K562 (cell line): ENCODE measurements around the gene ALDH7A1. TPM values are rescaled to one million over a fixed set of nuclear protein-coding genes. Genes with fewer than 3 reads are reported as not detected.

Experiments
- AFF1 ChIP-seq, 2 experiments: fragments of 450-650 bp; IDR thresholded peaks; 2 replicates each; pipeline ENCODE4 v1.6.1; 2018; ENCODE audit warnings: mild to moderate bottlenecking in 2 of 2, low read depth in 1 of 2; ENCODE audit not compliant: partially characterized antibody in 2 of 2
- ARID4B ChIP-seq: sonication (generic); formaldehyde crosslinking; IDR thresholded peaks from 2 replicates; pipeline ENCODE4 v1.8.0; 2022; ENCODE audit warnings: mild to moderate bottlenecking, missing genetic modification reagents
- DACH1 ChIP-seq: fragments of 450-650 bp; IDR thresholded peaks from 2 replicates; pipeline ENCODE4 v1.6.1; 2018; ENCODE audit not compliant: partially characterized antibody
- ELK1 ChIP-seq: sonication (generic); formaldehyde crosslinking; IDR thresholded peaks from 2 replicates; pipeline ENCODE4 v1.8.1; 2022; ENCODE audit warnings: missing genetic modification reagents
- HIVEP1 ChIP-seq: fragments of 250-450 bp; sonication (Bioruptor Pico); IDR thresholded peaks from 2 replicates; pipeline ENCODE4 v1.4.0; 2020; ENCODE audit warnings: mild to moderate bottlenecking
- ILK ChIP-seq: fragments of 450-650 bp; IDR thresholded peaks from 2 replicates; pipeline ENCODE4 v1.6.1; 2016; ENCODE audit warnings: missing genetic modification characterization, low read depth, mild to moderate bottlenecking, missing compliant biosample characterization, moderate library complexity, borderline replicate concordance
- KDM4B ChIP-seq, 2 experiments: fragments of 450-650 bp in 1 of 2; sonication (generic) in 1 of 2; IDR thresholded peaks; 2 replicates each; pipeline ENCODE4 v1.6.1; 2016 to 2017; ENCODE audit warnings: borderline replicate concordance in 2 of 2, antibody characterized with exemption in 1 of 2, low read depth in 1 of 2, mild to moderate bottlenecking in 1 of 2
- KLF16 ChIP-seq: IDR thresholded peaks from 2 replicates; pipeline ENCODE4 v1.6.1; 2016; ENCODE audit warnings: antibody characterized with exemption
- PRMT5 ChIP-seq: sonication (generic); formaldehyde crosslinking; IDR thresholded peaks from 2 replicates; pipeline ENCODE4 v1.5.0; 2020; ENCODE audit warnings: missing genetic modification reagents
- RHOXF2B ChIP-seq: fragments of 250-450 bp; sonication (Bioruptor Pico); conservative IDR thresholded peaks from 2 replicates; pipeline ENCODE4 v1.5.1; 2021
- SOX6 ChIP-seq: fragments of 450-650 bp; IDR thresholded peaks from 2 replicates; pipeline ENCODE4 v1.6.1; 2014; ENCODE audit warnings: mild to moderate bottlenecking
- TCF3 ChIP-seq: sonication (generic); formaldehyde crosslinking; IDR thresholded peaks from 2 replicates; pipeline ENCODE4 v1.4.0; 2020; ENCODE audit warnings: mild to moderate bottlenecking, missing genetic modification reagents
- TEAD4 ChIP-seq, 2 experiments: sonication (generic) in 1 of 2; formaldehyde crosslinking in 1 of 2; IDR thresholded peaks; 2 replicates each; pipeline versions ENCODE4 v1.6.1 to v1.8.0; 2012 to 2022; ENCODE audit warnings: borderline replicate concordance in 1 of 2, inconsistent platforms in 1 of 2, low read length in 1 of 2, mild to moderate bottlenecking in 1 of 2, missing genetic modification reagents in 1 of 2
- ZBTB17 ChIP-seq: fragments of 450-650 bp; formaldehyde crosslinking; IDR thresholded peaks from 2 replicates; pipeline ENCODE4 v1.4.0; 2020; ENCODE audit warnings: mild to moderate bottlenecking
- ZFP36 ChIP-seq: fragments of 150-350 bp; IDR thresholded peaks from 2 replicates; pipeline ENCODE4 v1.6.1; 2018; ENCODE audit warnings: low read length, low read depth; ENCODE audit not compliant: partially characterized antibody
- ZNF121 ChIP-seq: sonication (generic); formaldehyde crosslinking; conservative IDR thresholded peaks from 2 replicates; pipeline ENCODE4 v1.8.0; 2022; ENCODE audit warnings: missing genetic modification reagents
- ZNF561 ChIP-seq: fragments of 450-650 bp; formaldehyde crosslinking; conservative IDR thresholded peaks from 2 replicates; pipeline ENCODE4 v1.4.0; 2020; ENCODE audit warnings: mild to moderate bottlenecking, moderate library complexity
- ZNF586 ChIP-seq: fragments of 450-650 bp; formaldehyde crosslinking; conservative IDR thresholded peaks from 2 replicates; pipeline ENCODE4 v1.4.0; 2020; ENCODE audit warnings: mild to moderate bottlenecking, moderate library complexity
- ZNF696 ChIP-seq: fragments of 250-450 bp; sonication (Bioruptor Pico); conservative IDR thresholded peaks from 2 replicates; pipeline ENCODE4 v1.4.0; 2020; ENCODE audit warnings: mild to moderate bottlenecking, moderate library complexity
- polyA plus RNA-seq, 8 experiments: library from polyadenylated mRNA; depleted of rRNA in 4 of 8; stranded (reverse) in 5 of 8; unstranded in 3 of 8; fragments of >200 nt; fragmentation: Nextera tagmentation in 2 of 8; fragmentation: Illumina TruSeq in 1 of 8; extraction: Ambion mirVana in 2 of 8; extraction: Trizol in 1 of 8; gene quantifications; 2 replicates each; pipeline versions ENCODE4 v1.2.1 to v1.2.3, GENCODE V29; 2011 to 2014; ENCODE audit warnings: inconsistent platforms in 1 of 8, missing spikeins in 1 of 8
- total RNA-seq, 7 experiments: library from RNA; depleted of rRNA in 6 of 7; stranded (reverse); fragments of >200 nt in 6 of 7; fragmentation: Illumina TruSeq in 2 of 7; extraction: Trizol in 2 of 7; gene quantifications; 2 replicates each; pipeline versions ENCODE4 v1.2.1 to v1.2.3, GENCODE V29; 2011 to 2021; ENCODE audit warnings: low replicate concordance in 1 of 7

Gene ALDH7A1
- total and polyA plus RNA-seq, 9 of the 15 experiments (the other 6 are each of a cell fraction or from before 2014, with no cell fraction given) = 0.04 to 0.49 TPM; not detected in 7

GRCh38 chr5:126531543-126532120 is 63.4 kb downstream of the ALDH7A1 start (continued):
- TF ChIP-seq AFF1 (IDR thresholded peaks at IDR 0.05; ENCODE audit: low read depth in 1 of 2, partially characterized antibody in 2 of 2) (no peak), RHOXF2B (CRISPR knock-in tag) (no peak), TCF3 (peak; percentile 90), HIVEP1 (no peak), ZFP36 (no peak), KDM4B (IDR thresholded peaks at IDR 0.05; ENCODE audit: borderline replicate concordance in 2 of 2, low read depth in 1 of 2) (no peak), DACH1 (peak; percentile 26), ZNF696 (no peak), ZBTB17 (no peak), ILK (tag) (no peak), TEAD4 (IDR thresholded peaks at IDR 0.05; ENCODE audit: low read length) (peak; percentile 88), TEAD4 (CRISPR knock-in tag; IDR thresholded peaks at IDR 0.05; ENCODE audit: borderline replicate concordance) (no peak), PRMT5 (CRISPR knock-in tag) (no peak), KLF16 (peak; percentile 70), ZNF121 (no peak), ZNF561 (CRISPR knock-in tag) (no peak), SOX6 (peak; percentile 51; the same call in 1 of the 2 replicates), ARID4B (CRISPR knock-in tag) (no peak), ELK1 (CRISPR knock-in tag) (no peak), ZNF586 (no peak)
